ENCODE measurements around the gene PNLIPRP1. TPM values are rescaled to one million over a fixed set of nuclear protein-coding genes. Genes with fewer than 3 reads are reported as not detected.

The PNLIPRP1 gene
- total RNA-seq, 1 experiment from 2014 or later: not detected

DNA sequence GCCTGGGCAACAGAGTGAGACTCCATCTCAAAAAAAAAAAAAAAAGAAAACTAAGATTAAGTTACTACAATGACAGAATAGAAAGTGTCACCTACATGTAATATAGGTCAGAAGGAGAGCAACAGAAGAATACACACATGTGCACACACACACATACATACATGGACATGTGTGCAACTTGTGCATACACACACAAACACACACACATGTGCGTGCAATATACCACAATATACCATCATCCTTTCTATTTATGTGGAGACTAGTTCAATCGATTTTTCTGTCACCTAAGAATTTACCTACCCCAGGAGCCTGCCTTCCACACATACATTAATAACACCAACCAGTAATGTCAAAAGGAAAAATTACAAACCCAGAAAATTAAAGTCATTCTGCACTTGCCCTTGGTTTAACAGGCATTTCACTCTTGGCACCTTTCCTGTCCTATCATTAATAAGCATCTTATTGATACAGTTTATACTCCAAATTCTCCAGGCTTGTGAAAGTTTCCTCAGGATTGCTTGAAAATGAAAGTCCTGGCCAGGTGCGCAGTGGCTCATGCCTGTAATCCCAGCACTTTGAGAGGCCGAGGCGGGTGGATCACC is 2.5 kb downstream of the PNLIPRP1 start:
- no peak overlapping the region for H3K4me3 Mint-ChIP-seq (ENCODE audit: low read depth, unreplicated experiment)
- BruUV-seq (replicated peaks): no TSS peak
- TF ChIP-seq, protein P1, sequence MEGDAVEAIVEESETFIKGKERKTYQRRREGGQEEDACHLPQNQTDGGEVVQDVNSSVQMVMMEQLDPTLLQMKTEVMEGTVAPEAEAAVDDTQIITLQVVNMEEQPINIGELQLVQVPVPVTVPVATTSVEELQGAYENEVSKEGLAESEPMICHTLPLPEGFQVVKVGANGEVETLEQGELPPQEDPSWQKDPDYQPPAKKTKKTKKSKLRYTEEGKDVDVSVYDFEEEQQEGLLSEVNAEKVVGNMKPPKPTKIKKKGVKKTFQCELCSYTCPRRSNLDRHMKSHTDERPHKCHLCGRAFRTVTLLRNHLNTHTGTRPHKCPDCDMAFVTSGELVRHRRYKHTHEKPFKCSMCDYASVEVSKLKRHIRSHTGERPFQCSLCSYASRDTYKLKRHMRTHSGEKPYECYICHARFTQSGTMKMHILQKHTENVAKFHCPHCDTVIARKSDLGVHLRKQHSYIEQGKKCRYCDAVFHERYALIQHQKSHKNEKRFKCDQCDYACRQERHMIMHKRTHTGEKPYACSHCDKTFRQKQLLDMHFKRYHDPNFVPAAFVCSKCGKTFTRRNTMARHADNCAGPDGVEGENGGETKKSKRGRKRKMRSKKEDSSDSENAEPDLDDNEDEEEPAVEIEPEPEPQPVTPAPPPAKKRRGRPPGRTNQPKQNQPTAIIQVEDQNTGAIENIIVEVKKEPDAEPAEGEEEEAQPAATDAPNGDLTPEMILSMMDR (IDR thresholded peaks at IDR 0.05; ENCODE audit: unreplicated experiment): no peak
- H3K4me1 Mint-ChIP-seq (ENCODE audit: low read depth, unreplicated experiment): no peaks in the 10 kb centered on the region
- intact Hi-C loops (cut with micrococcal nuclease; ENCODE audit: unreplicated experiment): no loop called here
- DNase-seq: no peak
- CTCF ChIA-PET: no interaction called here
- no peaks in the 10 kb centered on the region for H3K27me3 Mint-ChIP-seq (ENCODE audit: unreplicated experiment)
- H3K27ac Mint-ChIP-seq (ENCODE audit: unreplicated experiment): no peak overlapping the region
- H3K36me3 Mint-ChIP-seq (ENCODE audit: insufficient read depth, unreplicated experiment): no peaks in the 10 kb centered on the region
- H3K9me3 Mint-ChIP-seq (ENCODE audit: low read depth, unreplicated experiment): no peaks in the 10 kb centered on the region

DNA sequence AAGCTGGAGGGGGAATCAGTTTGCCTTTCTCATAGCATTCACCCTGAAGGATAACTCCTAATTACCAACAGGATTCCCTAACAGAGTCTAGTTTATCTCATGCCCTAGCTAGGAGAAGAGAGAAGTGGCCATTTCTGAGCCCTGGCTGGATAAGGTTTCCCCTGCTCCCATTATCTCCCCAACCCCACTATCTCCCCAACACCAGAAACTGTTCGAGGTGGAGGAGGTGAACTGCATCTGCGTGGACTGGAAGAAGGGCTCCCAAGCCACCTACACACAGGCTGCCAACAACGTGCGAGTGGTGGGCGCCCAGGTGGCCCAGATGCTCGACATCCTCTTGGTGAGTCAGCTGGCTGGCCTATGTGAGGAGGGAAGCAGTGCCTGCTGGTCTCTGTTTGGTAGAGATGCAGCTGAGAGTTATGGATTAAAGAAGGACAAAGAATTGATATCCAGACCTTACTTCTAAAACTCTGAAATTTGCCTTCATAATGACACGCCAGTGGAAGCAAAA is 3.8 kb downstream of the PNLIPRP1 start:
- H3K4me1 Mint-ChIP-seq (ENCODE audit: low read depth, unreplicated experiment): no peaks in the 10 kb centered on the region
- TF ChIP-seq, protein P1 (IDR thresholded peaks at IDR 0.05; ENCODE audit: unreplicated experiment): no peak
- intact Hi-C loops (cut with micrococcal nuclease; ENCODE audit: unreplicated experiment): no loop called here
- H3K9me3 Mint-ChIP-seq (ENCODE audit: low read depth, unreplicated experiment): no peaks in the 10 kb centered on the region
- no peak overlapping the region for H3K4me3 Mint-ChIP-seq (ENCODE audit: low read depth, unreplicated experiment)
- no peaks in the 10 kb centered on the region for H3K27me3 Mint-ChIP-seq (ENCODE audit: unreplicated experiment)
- no peaks in the 10 kb centered on the region for H3K36me3 Mint-ChIP-seq (ENCODE audit: insufficient read depth, unreplicated experiment)
- no peak overlapping the region for H3K27ac Mint-ChIP-seq (ENCODE audit: unreplicated experiment)
- CTCF ChIA-PET: no interaction called here
- BruUV-seq (replicated peaks): no TSS peak
- no peak for DNase-seq

DNA sequence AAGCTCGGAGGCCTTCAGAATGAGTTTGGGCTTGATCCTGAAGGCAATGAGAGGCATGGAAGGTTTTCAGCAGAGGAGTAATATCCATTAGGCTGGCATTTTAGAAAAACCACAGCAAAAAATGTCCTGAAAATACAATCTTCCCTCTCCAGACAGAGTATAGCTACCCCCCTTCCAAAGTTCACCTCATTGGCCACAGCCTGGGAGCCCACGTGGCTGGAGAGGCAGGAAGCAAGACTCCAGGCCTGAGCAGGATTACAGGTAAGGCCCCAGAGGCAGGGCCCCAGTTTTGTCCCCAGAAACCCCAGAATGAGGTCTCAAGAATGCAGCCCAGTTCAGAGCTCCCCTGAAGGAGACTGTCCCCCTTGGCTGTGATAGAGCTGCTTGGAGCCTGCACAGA is 5.3 kb downstream of the PNLIPRP1 start:
- Mint-ChIP-seq H3K27me3 (ENCODE audit: unreplicated experiment) (no peaks in the 10 kb centered on the region), H3K4me1 (ENCODE audit: low read depth, unreplicated experiment) (no peaks in the 10 kb centered on the region), H3K27ac (ENCODE audit: unreplicated experiment) (no peak overlapping the region), H3K9me3 (ENCODE audit: low read depth, unreplicated experiment) (no peaks in the 10 kb centered on the region), H3K4me3 (ENCODE audit: low read depth, unreplicated experiment) (no peak overlapping the region), H3K36me3 (ENCODE audit: insufficient read depth, unreplicated experiment) (no peaks in the 10 kb centered on the region)
- intact Hi-C loops (cut with micrococcal nuclease; ENCODE audit: unreplicated experiment): no loop called here
- CTCF ChIA-PET: no interaction called here
- no peak for DNase-seq
- no TSS peak for BruUV-seq (replicated peaks)
- TF ChIP-seq, protein P1 (IDR thresholded peaks at IDR 0.05; ENCODE audit: unreplicated experiment): no peak

DNA sequence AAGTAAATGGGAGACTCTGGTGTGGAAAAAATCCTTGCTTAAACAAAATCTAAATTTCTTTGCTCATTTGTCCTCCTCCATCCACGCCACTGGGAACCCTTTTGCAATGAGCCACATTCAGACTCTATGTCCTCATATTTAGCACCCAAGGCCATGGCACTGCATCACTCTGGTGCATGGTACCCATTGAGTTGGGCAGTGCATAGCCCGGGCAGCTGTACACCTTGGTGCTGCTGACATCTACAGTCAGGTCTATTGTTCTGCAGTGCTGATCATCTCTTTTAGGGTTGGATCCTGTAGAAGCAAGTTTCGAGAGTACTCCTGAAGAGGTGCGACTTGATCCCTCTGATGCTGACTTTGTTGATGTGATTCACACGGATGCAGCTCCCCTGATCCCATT is 6.8 kb downstream of the PNLIPRP1 start:
- Mint-ChIP-seq H3K27ac (ENCODE audit: unreplicated experiment) (no peak overlapping the region), H3K4me1 (ENCODE audit: low read depth, unreplicated experiment) (no peaks in the 10 kb centered on the region), H3K4me3 (ENCODE audit: low read depth, unreplicated experiment) (no peak overlapping the region), H3K36me3 (ENCODE audit: insufficient read depth, unreplicated experiment) (no peaks in the 10 kb centered on the region), H3K27me3 (ENCODE audit: unreplicated experiment) (no peaks in the 10 kb centered on the region), H3K9me3 (ENCODE audit: low read depth, unreplicated experiment) (no peaks in the 10 kb centered on the region)
- TF ChIP-seq, protein P1 (IDR thresholded peaks at IDR 0.05; ENCODE audit: unreplicated experiment): no peak
- no peak for DNase-seq
- intact Hi-C loops (cut with micrococcal nuclease; ENCODE audit: unreplicated experiment): no loop called here
- BruUV-seq (replicated peaks): no TSS peak
- CTCF ChIA-PET: no interaction called here

All from Calu3 (cell line).